HG02840 (cell line): ENCODE results near the gene SPTLC2.
"Not testable (repeated sequence)": the region's sequence is repeated elsewhere in the genome, so short reads cannot be mapped to it uniquely, and the experiment has no call there.

Experiments used
- ATAC-seq: cut with Tn5 transposase; IDR thresholded peaks from one replicate; pipeline ENCODE4 v1.9.1; 2021; ENCODE audit warnings: mild to moderate bottlenecking, moderate library complexity, moderate number of reproducible peaks; ENCODE audit not compliant: unreplicated experiment, low FRiP score

Gene SPTLC2

GRCh38 chr14:77593501-77593961 is 22.9 kb downstream of the SPTLC2 start:
- peak; percentile 64 for ATAC-seq

DNA sequence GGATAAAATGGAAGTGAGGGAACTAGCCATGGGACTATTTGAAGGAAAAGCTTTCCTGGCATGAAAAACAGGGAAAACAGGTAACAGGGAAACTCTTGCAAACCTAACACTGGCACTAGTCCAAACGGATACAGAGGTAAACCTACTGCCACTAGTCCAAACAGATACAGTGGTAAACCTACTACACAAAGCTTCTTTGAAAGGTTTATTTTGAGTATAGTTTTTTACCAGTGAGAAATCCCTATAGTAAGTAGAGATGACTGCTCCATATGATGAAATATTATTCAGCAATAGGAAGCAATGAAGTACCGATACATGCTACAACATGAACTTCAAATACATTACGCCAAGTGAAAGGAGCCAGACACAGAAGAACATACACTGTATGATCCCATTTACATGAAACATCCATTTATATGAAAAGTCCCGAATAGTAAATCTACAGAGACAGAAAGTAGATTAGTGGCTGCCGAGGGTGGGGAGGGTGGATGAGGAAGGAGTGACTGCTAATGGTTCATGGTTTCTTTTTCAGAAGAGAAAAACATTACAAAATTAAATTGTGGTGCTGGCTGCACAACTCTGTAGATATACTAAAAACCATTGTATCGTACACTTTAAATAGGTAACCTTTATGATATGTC is 25.5 kb downstream of the SPTLC2 start:
- no peak for ATAC-seq

- ATAC-seq, result no peak
Observed at GRCh38 chr14:77589099-77589498, 27.3 kb downstream of the SPTLC2 start.

- not testable (repeated sequence) for ATAC-seq
Observed at GRCh38 chr14:77588411-77589025, 27.9 kb downstream of the SPTLC2 start.

DNA sequence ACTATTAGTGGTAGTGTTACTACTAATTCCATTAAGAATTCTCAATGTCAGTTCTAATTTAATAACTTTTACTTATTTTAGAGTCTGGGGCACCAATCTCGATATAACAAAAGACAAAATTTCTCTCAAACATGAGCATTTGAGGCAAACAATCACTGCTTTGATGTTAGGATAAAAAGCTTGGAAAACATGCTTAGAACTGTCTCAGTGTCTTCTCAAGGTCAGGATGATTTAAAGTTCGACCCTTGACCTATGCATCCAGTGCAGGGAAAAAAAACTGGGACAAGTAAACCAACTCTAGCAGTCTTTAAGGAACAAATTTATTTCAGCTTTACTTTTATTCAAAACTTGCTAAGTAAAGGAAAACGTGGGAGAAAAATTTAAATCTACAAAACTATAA is 31.1 kb downstream of the SPTLC2 start:
- no peak for ATAC-seq

GRCh38 chr14:77584809-77585208 is 31.6 kb downstream of the SPTLC2 start:
- no peak for ATAC-seq

- no peak for ATAC-seq
Observed at GRCh38 chr14:77583657-77584056, 32.8 kb downstream of the SPTLC2 start.

- ATAC-seq, result no peak
Observed at GRCh38 chr14:77582511-77582910, 33.9 kb downstream of the SPTLC2 start.

GRCh38 chr14:77580964-77581505 is 35.4 kb downstream of the SPTLC2 start:
- peak; percentile 83 for ATAC-seq

- no peak for ATAC-seq
Observed at GRCh38 chr14:77580477-77580876, 36.0 kb downstream of the SPTLC2 start.

- ATAC-seq, result no peak
Observed at GRCh38 chr14:77579780-77580179, 36.7 kb downstream of the SPTLC2 start.

DNA sequence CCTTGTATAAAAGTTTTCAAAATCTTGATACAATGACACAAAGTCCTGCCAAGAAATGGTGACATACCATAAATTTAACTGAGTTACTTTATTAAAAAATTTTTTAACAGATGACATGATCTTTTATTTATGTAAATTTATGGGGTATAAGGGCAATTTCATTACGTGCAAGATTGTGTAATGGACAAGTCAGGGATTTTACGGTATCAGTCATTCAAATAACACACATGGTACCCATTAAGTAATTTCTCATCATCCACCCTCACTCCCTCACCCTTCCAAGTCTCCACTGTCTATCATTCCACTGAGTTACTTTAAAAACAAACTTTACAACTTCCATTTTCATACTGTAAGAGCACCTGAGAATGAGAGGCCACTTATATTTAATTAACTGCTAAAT is 37.4 kb downstream of the SPTLC2 start:
- no peak for ATAC-seq

DNA sequence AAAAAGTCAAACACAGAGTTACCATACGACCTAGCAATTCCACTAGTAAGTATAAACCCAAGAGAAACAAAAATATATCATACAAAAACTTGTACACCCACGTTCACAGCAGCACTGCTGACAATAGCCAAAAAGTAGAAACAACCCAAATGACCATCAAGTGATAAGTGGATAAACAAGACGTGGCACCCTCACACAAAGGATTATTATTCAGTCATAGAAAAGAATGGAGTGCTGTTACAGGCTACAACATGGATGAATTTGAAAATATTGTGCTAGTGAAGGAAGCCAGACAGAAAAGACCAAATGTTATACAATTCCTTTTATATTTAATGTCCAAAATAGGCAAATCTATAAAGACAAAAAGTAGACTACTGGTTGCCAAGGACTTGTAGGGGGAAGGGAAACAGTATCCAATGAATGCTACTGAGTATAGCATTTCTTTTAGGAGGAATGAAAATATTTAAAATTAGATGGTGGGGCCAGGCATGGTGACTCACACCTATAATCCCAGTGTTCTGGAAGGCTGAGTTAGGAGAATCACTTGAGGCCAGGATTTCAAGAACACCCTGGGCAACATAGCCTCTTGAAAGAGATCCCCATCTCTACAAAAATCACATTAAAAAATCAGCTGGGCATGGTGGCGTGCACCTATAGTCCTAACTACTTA is 41.9 kb downstream of the SPTLC2 start:
- ATAC-seq, result no peak

DNA sequence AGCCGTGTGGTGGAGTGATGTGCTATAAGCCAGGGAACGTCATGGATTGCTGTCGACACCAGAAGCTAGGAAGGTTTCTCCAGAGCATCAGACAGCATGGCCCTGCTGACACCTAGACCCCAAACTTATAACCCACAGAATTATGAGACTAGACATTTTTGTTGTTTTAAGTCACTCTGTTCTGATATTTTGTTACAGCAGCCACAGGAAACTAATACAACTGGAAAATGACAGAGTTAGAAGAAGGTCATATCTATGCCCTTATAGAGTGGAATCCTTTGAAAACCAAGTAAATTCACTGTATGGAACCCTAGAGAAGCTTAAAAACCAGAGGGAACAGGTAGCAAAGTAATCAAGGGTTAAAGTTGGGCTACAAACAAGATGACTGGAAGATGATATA is 42.5 kb downstream of the SPTLC2 start:
- ATAC-seq, result no peak

DNA sequence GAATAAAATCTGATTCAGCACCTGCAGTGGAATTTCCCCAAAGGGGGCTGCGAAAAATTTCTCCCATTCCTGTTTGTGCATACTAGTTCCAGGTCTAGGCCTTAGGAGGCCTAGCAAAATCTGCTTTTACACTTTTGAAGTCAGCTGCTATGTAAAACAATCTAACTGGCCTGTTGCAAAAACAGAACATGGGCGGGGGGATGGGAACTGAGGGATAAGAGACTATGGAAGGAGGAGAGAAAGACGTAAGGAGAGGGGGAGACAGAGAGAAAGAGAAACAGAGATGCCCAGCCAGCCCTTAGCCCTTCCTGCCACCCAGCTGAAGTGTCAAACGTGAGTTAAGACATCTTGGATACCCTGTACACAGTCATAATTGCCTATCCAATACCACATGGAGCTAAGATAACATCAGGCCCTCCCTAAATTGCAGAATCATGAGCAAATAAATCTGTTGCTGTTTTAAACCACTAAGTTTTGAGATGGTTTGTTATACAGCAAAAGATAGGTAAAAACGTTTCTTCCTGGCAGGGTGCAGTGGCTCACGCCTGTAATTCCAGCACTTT is 45.6 kb downstream of the SPTLC2 start:
- ATAC-seq, result no peak

DNA sequence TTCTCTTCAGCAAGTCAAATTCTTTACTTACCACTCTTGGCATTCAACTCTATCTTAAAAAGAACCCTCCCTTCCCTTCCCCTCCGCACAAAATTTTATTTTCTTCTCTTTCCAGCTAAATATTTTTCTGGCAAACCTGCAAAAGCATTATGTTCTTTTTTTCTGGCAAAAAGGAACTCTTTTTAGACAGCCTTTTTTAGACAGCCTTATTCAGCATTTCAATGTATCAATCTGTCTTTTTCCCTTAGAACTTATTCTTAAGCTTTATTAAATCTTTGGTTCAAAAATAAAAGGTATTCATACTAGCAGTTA is 50.5 kb downstream of the SPTLC2 start:
- no peak for ATAC-seq

DNA sequence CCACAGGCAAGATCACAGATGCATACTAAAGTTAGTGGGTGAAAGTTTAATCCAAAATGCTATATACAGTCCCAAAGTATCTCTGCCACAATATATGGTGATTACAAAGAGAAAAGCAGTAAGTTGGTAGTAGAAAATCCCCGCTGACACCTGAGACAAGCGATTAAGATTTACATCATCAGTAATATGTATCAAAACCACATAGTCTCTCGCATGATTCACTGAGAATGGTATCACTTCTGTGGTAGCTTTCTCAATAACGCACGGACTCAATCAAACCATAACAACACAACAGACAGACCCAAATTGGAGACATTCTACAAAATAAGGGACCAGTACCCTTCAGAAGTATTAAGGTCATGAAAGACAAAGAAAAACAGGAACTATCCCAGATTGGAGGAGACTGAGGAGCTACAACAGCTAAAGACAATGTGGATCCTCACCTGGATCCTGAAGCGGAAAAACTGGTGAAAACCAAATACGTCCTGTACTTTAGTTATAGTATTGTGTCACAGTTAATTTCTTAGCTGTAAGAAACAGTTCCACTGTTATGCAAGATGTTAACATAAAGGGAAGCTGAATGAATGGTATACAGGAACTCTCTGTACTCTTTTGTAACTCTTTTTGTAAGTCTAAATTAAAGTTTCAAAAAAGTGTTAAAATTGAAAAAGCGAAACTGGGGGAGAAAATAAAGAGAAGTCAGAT is 51.0 kb downstream of the SPTLC2 start:
- ATAC-seq, result no peak

DNA sequence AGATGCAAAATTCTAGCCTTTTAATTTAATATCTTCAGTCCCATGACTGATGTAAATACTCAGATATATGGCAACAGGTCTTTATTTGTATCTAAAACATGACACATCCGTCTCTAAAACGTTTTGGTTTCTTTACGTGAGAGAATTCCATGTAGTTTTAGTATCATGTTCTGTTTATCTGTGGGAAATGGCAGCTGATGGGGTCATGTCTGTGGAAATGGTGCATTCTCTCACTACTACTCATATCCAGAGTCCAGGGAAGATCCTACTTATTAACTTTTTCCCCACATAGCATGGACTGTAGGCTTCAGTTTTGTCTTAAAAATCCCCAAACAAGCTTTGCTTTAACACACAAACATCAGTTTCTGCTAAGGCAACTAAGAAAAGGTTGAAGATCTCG is 53.8 kb downstream of the SPTLC2 start:
- ATAC-seq, result no peak

- no peak for ATAC-seq
Observed at GRCh38 chr14:77561881-77562280, 54.6 kb downstream of the SPTLC2 start.

DNA sequence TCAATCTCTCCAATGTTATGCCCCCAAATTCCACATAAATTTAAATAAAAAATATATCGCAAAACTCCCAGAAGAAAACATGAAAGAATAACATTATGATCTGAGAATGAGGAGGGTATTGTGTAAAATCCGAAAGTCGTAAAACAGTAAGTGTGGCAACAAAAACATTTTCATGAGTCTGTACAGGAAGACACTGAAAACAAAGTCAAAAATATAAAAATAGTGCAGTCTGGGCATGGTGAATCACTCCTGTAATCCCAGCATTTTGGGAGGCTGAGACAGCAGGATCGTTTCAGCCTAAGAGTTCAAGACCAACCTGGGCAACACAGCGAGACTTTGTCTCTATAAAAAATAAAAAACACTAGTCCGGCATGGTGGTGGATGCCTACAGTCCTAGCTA is 57.1 kb downstream of the SPTLC2 start:
- ATAC-seq, result no peak

DNA sequence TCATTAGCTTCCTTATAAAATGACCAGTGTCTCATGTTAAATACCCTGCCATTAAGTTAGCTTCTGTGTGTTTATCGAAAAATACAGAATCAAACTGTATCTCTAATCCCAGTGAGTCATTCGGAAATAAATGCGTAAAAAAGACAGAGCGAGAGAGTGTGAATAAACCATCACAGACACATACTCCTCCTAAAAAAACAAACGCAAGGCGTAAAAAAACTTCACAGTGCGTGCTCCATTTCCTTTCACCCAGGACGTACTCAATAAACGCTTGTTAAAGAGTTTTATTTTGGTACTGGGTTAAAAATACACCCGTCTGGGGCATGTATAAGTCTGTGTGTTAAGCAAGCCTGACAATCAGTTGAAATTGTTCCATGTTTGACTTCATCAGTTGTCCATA is 59.0 kb downstream of the SPTLC2 start:
- no peak for ATAC-seq
